ENCODE measurements around the gene EED.
"Not testable (repeated sequence)": the region's sequence is repeated elsewhere in the genome, so short reads cannot be mapped to it uniquely, and the experiment has no call there.

Gene EED

DNA sequence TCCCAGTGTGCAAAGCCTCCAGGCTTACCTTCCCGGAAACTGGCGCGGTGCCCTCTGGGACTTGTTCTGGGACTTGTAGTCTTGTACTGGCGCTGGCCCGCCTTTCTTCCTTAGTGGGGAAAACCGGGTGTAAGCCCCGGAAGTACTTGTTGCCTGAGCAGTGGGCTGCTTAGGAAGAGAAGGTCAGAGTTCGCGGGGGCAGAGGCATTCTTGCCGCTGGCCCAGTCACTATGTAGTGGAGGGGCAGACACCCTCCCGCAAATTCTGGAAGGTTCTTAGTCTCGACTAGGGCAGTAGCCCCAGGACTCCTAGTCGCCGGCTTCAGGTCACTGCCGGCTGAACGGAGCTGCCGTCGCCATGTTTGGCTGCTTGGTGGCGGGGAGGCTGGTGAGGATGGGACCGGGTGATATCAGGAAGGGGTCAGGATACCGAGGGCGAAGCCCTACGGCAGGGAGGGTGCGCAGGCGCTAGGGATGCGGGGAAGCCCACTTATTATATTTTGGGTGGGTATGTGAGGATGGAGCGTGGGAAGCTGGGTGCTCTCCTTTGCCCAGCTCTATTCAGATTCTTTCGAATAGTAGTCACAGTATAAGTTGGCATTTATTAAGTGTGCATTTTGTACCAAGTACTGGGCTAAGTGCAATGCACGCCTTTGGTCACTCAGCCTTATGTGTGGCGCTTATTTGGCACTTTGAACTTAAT, 57.7 kb downstream of the EED start, which contains the start of gene HIKESHI:
Gene HIKESHI, plus strand, starts transcription at position 149 of the 702 bp plus-strand sequence. Its CDS starts 209 bp downstream, at position 358.
- DNase-seq, result peak; percentile 96

- no peak for DNase-seq
Observed at GRCh38 chr11:86303257-86303656, 58.7 kb downstream of the EED start.

DNA sequence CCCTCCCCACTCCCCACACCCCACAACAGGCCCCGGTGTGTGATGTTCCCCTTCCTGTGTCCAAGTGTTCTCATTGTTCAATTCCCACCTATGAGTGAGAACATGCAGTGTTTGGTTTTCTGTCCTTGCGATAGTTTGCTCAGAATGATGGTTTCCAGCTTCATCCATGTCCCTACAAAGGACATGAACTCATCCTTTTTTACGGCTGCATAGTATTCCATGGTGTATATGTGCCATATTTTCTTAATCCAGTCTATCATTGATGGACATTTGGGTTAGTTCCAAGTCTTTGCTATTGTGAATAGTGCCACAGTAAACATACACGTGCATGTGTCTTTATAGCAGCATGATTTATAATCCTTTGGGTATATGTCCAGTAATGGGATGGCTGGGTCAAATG, 64.2 kb downstream of the EED start:
- not testable (repeated sequence) for DNase-seq

DNA sequence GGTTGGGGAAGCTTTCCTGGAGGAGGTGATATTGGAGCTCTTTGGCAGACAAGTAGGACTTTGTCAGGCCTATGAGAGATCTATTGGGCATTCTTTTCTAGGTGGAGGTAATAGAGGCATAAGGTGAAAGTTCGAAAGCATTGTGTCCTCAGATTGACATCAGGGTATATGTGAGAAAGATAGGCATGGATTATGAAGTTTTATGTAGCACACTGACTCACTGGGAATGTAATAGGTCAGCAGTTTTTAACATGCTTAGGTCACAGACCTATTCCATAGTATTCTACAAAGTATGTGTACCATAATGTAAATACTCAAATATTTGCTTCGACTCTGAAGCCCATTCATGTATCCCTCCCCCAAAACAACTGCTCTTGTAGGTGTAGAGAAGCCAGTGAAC, 69.2 kb downstream of the EED start:
- no peak for DNase-seq

GRCh38 chr11:86314636-86315035, 70.1 kb downstream of the EED start:
- no peak for DNase-seq
